Measurements from ENCODE around the gene FETUB. TPM values are rescaled to one million over a fixed set of nuclear protein-coding genes. Genes with fewer than 3 reads are reported as not detected.

The FETUB gene
- total and polyA plus RNA-seq, 2 of the 8 experiments (the other 6 are each of a cell fraction or from before 2014, with no cell fraction given) = 0.15 TPM; not detected in 1

DNA sequence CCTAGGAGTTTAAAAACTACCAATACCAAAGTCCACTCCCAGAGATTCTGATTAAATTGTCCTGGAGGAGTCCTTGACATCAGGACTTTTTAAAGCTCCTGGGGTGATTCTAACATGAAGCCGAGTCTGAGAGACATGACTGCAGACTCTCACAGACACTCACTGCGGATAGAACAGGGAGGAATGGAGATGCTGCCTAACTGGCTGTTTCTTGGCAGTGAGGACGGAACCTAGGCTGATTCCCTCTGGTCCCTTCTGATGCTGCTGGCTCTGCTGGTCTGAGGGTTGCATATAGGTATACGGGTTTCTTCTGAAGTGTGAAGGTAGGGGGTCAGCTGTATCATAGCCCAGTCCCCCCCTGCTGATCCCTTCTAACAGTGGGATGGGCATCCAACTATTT, 24.3 kb downstream of the FETUB start (continued):
- TF ChIP-seq TAF7 (optimal IDR thresholded peaks at IDR 0.05; ENCODE audit: borderline replicate concordance, low read depth, low read length) = no peak
- no peak for TF ChIP-seq RFX5 (IDR thresholded peaks at IDR 0.05; ENCODE audit: borderline replicate concordance, low read depth, low read length)
- TF ChIP-seq POLR2A (IDR thresholded peaks at IDR 0.05; ENCODE audit: control extremely low read depth in 1 of 2, low read depth in 2 of 2, low read length in 2 of 2) = no peak
- TF ChIP-seq, protein P1, sequence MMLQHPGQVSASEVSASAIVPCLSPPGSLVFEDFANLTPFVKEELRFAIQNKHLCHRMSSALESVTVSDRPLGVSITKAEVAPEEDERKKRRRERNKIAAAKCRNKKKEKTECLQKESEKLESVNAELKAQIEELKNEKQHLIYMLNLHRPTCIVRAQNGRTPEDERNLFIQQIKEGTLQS (IDR thresholded peaks at IDR 0.05; ENCODE audit: insufficient read depth, low read depth, low read length) = no peak
